Type B pancreatic cell (in vitro differentiated cells): ENCODE data around the gene MEGF6. TPM values are rescaled to one million over a fixed set of nuclear protein-coding genes. Genes with fewer than 3 reads are reported as not detected.

Experiments
- DNase-seq: peaks from one replicate; pipeline ENCODE4 v3.0.0; 2021; ENCODE audit warnings: mixed read lengths; ENCODE audit not compliant: unreplicated experiment; ENCODE audit errors: extremely low spot score
- H3K27ac Mint-ChIP-seq: 2 replicates; pipeline ENCODE4 v1.8.0; 2021; ENCODE audit warnings: mild to moderate bottlenecking, mixed read lengths
- H3K27me3 Mint-ChIP-seq: 2 replicates; pipeline ENCODE4 v1.8.0; 2021; ENCODE audit warnings: mixed read lengths
- H3K36me3 Mint-ChIP-seq: 2 replicates; pipeline ENCODE4 v1.8.0; 2021; ENCODE audit warnings: mixed read lengths
- H3K4me1 Mint-ChIP-seq: one replicate; pipeline ENCODE4 v1.8.0; 2021; ENCODE audit warnings: mixed read lengths; ENCODE audit not compliant: unreplicated experiment
- H3K4me3 Mint-ChIP-seq: 2 replicates; pipeline ENCODE4 v1.8.0; 2021; ENCODE audit warnings: mild to moderate bottlenecking, mixed read lengths
- H3K9me3 Mint-ChIP-seq: 2 replicates; pipeline ENCODE4 v1.8.0; 2021; ENCODE audit warnings: mixed read lengths
- CTCF ChIP-seq: fragments of 200-600 bp; sonication (generic); conservative IDR thresholded peaks from 2 replicates; pipeline ENCODE4 v1.5.0; 2021; ENCODE audit warnings: antibody characterized with exemption, mild to moderate bottlenecking
- total RNA-seq: library from RNA; stranded (reverse); gene quantifications from 2 replicates; pipeline ENCODE4 v1.2.1, GENCODE V29; 2021; ENCODE audit warnings: low replicate concordance

MEGF6 gene
- total RNA-seq, 1 donor from 2014 or later: 61.7 TPM

GRCh38 chr1:3472906-3473305 is 138.4 kb downstream of the MEGF6 start:
- no peak for TF ChIP-seq CTCF
- Mint-ChIP-seq H3K27ac (no peak overlapping the region), H3K4me1 (peaks cover 21% of the 10 kb centered on the region), H3K9me3 (no peaks in the 10 kb centered on the region), H3K27me3 (no peaks in the 10 kb centered on the region), H3K36me3 (peaks cover 3% of the 10 kb centered on the region), H3K4me3 (no peak overlapping the region)
- DNase-seq: no peak

GRCh38 chr1:3472088-3472850 is 139.0 kb downstream of the MEGF6 start:
- Mint-ChIP-seq H3K36me3 (peaks cover 3% of the 10 kb centered on the region), H3K4me1 (peaks cover 21% of the 10 kb centered on the region), H3K27me3 (no peaks in the 10 kb centered on the region), H3K9me3 (no peaks in the 10 kb centered on the region), H3K27ac (no peak overlapping the region), H3K4me3 (no peak overlapping the region)
- TF ChIP-seq CTCF: peak; percentile 17
- DNase-seq: no peak

GRCh38 chr1:3471356-3472087 is 139.8 kb downstream of the MEGF6 start:
- Mint-ChIP-seq H3K4me1 (peaks cover 21% of the 10 kb centered on the region), H3K9me3 (no peaks in the 10 kb centered on the region), H3K27ac (peak overlapping the region; percentile 74), H3K27me3 (no peaks in the 10 kb centered on the region), H3K4me3 (no peak overlapping the region), H3K36me3 (peaks cover 3% of the 10 kb centered on the region)
- peak; percentile 65 for TF ChIP-seq CTCF
- no peak for DNase-seq

- Mint-ChIP-seq H3K4me1 (peaks cover 21% of the 10 kb centered on the region), H3K27me3 (no peaks in the 10 kb centered on the region), H3K9me3 (no peaks in the 10 kb centered on the region), H3K4me3 (no peak overlapping the region), H3K27ac (peak overlapping the region; percentile 74), H3K36me3 (peaks cover 3% of the 10 kb centered on the region)
- no peak for DNase-seq
- no peak for TF ChIP-seq CTCF
Measured at GRCh38 chr1:3470650-3471355, 140.5 kb downstream of the MEGF6 start.

- no peak for DNase-seq
- H3K27ac Mint-ChIP-seq: peak overlapping the region; percentile 74
- H3K9me3 Mint-ChIP-seq: no peaks in the 10 kb centered on the region
- H3K27me3 Mint-ChIP-seq: no peaks in the 10 kb centered on the region
- H3K4me1 Mint-ChIP-seq: peaks cover 21% of the 10 kb centered on the region
- TF ChIP-seq CTCF: no peak
- peaks cover 3% of the 10 kb centered on the region for H3K36me3 Mint-ChIP-seq
- H3K4me3 Mint-ChIP-seq: no peak overlapping the region
Measured at GRCh38 chr1:3469849-3470649, 141.3 kb downstream of the MEGF6 start.
